Activated CD4-positive, alpha-beta T cell treated with anti-CD3 and anti-CD28 coated beads, Interleukin-2, Interleukin-6, amounts not matched to agents 100 ng/mL and 50 ng/mL, durations not matched to agents 16 hours and 8 hours (primary cell): ENCODE results near the gene ST6GALNAC6.

Experiments used
- DNase-seq: peaks from one replicate; pipeline ENCODE4 v3.0.0-alpha.2; 2020

The ST6GALNAC6 gene

GRCh38 chr9:127915801-127916719 lies 16.7 kb upstream of the ST6GALNAC6 start:
- DNase-seq: no peak

GRCh38 chr9:127915325-127915752 lies 15.9 kb upstream of the ST6GALNAC6 start:
- DNase-seq: no peak

GRCh38 chr9:127913682-127914081 lies 14.3 kb upstream of the ST6GALNAC6 start:
- DNase-seq: no peak

- DNase-seq: no peak
These were observed 13.5 kb upstream of the ST6GALNAC6 start for GRCh38 chr9:127912882-127913281.

GRCh38 chr9:127912296-127912695 lies 12.9 kb upstream of the ST6GALNAC6 start:
- DNase-seq: no peak

- no peak for DNase-seq
These were observed 11.3 kb upstream of the ST6GALNAC6 start for GRCh38 chr9:127910613-127911205.

GRCh38 chr9:127909839-127910273 lies 10.5 kb upstream of the ST6GALNAC6 start:
- DNase-seq: no peak

- DNase-seq: no peak
These were observed 9.2 kb upstream of the ST6GALNAC6 start for GRCh38 chr9:127908660-127908926.

GRCh38 chr9:127907867-127908659 lies 8.7 kb upstream of the ST6GALNAC6 start:
- DNase-seq: no peak

GRCh38 chr9:127905788-127906191 lies 6.4 kb upstream of the ST6GALNAC6 start:
- DNase-seq: peak; percentile 70

- DNase-seq: peak; percentile 80
These were observed 5.8 kb upstream of the ST6GALNAC6 start for GRCh38 chr9:127905004-127905728.

GRCh38 chr9:127904561-127905003 lies 5.2 kb upstream of the ST6GALNAC6 start:
- no peak for DNase-seq

GRCh38 chr9:127903557-127904475 lies 4.4 kb upstream of the ST6GALNAC6 start:
- peak; percentile 92 for DNase-seq

- DNase-seq: no peak
These were observed 823 bp downstream of the ST6GALNAC6 start for GRCh38 chr9:127898433-127899127.

GRCh38 chr9:127897193-127897692 lies 2.2 kb downstream of the ST6GALNAC6 start:
- DNase-seq: peak; percentile 39

- DNase-seq: no peak
These were observed 2.8 kb downstream of the ST6GALNAC6 start for GRCh38 chr9:127896395-127897192.

GRCh38 chr9:127895811-127896210 lies 3.6 kb downstream of the ST6GALNAC6 start:
- DNase-seq: no peak

- no peak for DNase-seq
These were observed 6.0 kb downstream of the ST6GALNAC6 start for GRCh38 chr9:127893392-127893791.

- no peak for DNase-seq
These were observed 6.6 kb downstream of the ST6GALNAC6 start for GRCh38 chr9:127892831-127893230.

- DNase-seq: no peak
These were observed 9.3 kb downstream of the ST6GALNAC6 start for GRCh38 chr9:127890053-127890452.
